RKO (cell line): ENCODE measurements around the gene GLUL.
"Not testable (repeated sequence)": the region's sequence is repeated elsewhere in the genome, so short reads cannot be mapped to it uniquely, and the experiment has no call there.

Source experiments
- DNase-seq: peaks from one replicate; pipeline ENCODE4 v3.0.0-alpha.2; 2016; ENCODE audit warnings: low spot score

Gene GLUL

DNA sequence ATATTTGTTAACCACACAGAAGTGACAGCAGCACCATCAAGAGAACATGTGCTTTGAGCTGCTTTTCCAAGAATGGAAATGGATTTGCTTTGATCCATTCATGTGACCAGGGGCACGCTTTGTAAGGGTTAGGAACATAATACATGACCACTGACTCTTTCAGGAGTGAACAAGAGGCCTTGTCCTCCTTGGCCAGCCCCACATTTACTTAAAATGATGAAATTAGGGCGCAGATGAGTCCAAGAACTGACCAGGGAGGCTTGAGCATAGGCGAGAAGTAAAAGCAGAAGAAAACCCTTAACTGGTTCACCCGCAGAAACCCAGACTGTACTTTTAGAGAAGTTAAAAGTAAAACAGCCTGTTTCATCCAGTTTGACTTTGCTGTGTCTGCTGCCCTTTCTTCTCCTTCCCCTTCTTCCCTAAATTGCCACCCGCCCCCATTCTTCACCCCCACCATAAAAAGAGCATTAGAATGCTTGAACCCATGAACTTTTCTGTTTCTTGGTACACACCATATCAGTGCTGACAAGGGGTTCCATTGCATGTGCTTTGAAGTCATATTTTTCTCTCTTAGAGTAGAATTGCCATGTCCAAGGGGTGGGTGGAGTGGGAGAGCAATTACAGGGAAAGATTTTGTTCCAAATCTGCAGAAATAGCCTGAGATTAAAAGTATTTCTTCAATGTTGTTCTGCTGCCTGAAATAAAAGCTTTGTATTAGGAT lies 2.6 kb upstream of the GLUL start:
- DNase-seq = no peak

DNA sequence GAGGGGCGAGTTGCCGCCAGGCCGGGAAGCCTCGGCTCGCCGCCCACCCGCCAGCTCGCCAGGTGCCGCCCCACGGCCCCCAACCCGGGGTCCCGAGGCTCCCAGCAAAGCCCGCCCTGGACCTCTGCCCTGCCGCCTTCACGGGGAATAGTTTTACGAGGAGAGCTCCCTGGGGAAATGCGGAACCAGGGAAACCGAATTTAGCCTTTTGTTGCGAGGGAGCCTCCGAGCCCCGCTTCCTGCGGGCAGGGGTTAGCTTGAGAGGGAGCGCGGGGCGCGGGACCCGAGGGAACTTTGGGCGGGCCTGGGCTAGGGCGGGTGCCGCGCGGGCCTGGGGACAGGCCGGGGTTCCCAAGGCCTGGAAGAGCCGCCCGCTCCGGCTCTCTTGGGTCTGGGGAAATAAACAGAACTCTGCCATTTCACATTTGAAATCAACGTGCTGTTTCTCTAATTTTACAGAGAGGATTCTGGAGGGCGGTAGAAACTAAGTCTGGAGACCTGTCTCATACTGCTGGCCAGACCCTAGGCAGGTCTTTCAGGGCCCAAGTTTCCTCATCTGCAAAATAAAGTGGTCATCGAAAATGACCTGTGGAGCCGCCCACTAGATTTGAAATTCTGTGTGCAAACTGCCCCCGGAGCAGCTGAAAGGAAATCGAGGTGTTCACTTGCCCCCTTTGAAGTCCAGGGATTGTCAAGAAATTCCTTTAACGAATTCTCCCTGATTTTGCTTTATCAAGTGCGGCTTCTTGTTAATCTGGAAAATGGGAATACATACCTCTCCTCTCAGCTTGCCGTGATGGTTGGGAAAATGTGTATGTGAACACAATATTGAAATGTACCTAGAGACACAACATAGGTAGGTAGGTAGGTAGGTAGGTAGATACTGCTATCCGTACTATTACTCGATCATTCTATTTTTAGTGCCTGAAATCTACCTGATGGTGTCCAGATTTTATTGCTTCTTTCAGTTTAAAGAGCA lies 749 bp upstream of the GLUL start:
- peak; percentile 27 for DNase-seq

DNA sequence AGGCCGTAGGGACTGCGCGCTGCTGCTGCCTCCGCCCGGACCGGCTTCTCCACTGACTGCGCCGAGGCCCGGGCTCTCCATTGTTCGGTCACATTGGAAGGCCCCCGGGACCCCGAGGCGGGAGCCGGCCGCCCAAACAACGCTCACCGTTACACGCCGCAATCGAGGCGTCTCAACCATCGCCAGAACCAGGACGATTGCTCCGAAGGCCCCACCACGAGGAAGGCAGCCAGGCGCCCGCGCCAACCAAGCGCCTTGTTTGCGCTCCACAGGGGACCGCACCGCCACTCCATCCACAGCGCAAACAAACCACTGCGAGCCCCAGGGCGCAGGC lies 595 bp downstream of the GLUL start:
- no peak for DNase-seq

DNA sequence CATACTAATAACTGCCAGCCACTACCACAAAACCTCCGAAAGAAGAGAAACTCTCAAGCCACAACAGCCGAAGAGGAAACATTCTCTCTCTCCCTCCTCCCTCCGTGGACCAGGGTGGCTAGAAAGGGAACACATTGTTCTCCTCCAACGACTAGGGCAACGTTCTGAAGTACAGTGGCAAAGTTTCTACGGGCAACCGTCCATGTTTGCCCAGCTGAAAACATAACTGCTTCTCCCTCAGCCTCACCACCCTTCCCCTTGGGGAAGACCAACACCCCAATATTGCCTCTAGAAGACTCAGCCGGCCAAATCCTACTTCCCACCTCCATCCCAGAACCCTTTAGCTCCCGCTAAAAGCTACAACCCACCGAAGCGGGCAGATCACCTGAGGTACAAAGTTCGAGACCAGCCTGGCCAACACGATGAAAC lies 2.0 kb downstream of the GLUL start:
- no peak for DNase-seq

DNA sequence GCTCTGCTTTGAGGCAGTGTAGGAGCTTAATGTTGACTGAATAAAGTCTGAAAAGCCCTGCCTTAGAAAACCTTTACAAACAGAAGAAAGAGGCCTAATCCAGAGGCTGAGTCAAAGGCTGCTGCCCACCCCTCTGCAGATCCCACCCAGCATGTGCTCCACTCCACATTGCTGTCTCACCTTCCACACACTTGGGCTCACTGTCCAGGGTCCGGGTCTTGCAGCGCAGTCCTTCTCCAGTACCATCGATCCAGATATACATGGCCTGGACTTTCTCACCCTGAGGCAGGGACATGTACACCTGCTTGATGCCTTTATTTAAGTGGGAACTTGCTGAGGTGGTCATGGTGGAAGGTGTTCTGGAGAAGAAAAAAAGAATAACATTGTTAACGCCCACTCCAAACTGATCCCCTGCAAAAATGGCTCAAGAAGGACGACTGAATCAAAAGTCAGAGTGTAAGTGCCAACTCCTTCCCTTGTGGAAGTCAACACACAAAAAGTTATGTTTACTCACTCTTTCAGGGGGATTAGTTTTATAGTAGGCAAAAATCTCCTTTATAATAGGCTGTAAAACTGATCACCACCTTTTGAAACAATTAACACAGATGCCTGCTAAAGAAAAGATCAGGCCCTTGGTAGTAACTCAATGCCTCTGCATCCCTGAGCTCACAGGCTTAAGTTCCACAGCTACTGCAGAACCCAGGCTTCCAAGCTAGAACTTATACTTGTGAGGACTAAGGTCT lies 3.0 kb downstream of the GLUL start:
- no peak for DNase-seq

DNA sequence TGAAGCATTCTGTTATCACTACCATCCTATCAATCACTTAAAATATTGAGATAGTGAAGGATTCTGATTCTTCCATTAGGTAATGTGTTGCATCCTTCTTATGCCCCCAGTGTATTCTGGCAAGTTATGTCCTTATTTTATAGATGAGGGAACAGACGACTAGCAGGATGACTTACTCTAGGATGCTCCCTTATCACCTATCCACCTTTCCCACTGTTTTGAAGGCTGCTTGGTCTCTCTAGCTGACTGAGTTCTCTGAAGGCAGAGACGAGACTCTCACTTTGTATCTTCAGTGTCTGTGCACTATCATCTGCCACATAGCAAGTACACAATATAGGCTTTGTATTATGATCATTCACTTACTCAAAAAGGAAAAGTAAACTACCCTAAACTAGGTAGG lies 4.0 kb downstream of the GLUL start:
- no peak for DNase-seq

DNA sequence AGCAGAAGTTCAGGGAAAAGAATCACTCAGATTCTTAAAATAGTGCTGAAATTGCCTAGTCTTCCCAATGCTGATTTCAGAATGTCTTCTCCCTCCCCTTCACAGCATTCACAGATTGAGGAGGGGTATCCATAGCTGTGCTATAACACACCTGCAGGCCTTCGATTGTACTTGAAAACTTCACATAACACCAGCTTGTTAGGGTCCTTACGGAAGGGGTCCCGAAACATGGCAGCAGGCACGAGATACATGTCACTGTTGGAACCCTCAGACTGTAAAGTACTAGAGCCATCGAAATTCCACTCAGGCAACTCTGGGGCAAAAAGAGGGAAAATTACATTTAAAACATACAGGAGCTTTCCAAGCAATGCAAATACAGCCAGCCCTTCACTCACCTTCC lies 4.6 kb downstream of the GLUL start:
- no peak for DNase-seq

DNA sequence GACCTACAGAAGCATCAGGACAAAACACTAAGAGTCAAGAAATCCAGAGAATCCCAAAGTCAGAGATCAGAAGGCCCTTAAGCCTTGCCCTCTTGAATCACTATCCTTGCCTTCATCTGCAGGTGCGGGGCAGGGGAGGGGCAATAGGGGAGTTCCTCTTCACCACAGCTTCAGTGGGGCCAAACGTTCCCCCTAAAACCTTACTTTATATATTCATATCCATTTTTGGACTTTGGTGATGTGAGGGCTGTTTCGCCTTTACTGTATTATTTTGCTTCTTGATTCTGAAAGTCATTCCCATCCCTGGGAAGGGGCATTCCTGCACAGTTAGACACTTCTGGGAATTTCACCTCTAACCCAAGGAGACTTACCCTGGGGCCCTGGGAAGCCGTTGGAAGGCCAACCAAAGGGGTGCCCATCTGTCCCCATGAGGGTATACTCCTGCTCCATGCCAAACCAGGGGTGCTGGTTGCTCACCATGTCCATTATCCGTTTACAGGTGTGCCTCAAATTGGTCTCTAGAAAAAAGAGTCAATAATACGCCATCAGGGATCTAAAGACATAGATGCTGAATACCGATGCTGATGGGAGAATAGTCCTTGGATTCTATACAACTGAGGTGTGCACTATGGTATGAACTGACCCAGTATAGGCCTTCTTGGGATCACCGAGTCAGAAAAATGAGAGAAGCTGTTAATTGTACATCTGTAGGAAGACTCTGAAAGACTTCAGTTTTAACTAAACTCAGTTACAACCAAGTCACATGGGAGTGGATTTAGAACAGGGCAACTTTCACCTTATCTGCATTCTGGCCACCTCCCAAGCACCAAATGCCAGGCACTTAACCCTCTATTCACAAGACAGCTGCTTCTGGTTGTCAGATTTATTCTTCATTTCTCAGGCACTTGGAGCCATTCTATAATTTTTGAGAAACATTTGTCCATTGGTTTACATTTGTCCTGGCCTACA lies 5.4 kb downstream of the GLUL start:
- DNase-seq = no peak

DNA sequence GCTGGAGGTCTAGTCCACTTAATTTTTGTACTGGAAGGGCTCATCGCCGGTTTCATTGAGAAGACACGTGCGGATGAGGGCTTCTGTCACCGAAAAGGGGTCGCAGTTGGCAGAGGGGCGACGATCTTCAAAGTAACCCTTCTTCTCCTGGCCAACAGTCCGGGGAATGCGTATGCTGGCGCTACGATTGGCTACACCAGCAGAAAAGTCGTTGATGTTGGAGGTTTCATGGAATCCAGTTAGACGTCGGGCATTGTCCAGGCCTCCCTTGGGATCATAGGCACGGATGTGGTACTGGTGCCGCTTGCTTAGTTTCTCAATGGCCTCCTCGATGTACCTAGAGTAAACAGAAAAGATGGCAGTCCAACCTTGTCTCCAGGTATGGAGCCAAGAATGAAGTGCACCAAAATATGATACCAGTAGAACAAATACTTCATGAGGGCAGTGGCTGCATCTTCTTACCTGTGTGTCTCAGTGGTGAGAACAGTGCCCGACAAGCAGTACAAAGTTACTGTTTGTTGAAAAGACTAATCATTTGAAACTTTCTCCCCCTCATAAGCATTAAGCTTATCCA lies 7.1 kb downstream of the GLUL start:
- DNase-seq = no peak

DNA sequence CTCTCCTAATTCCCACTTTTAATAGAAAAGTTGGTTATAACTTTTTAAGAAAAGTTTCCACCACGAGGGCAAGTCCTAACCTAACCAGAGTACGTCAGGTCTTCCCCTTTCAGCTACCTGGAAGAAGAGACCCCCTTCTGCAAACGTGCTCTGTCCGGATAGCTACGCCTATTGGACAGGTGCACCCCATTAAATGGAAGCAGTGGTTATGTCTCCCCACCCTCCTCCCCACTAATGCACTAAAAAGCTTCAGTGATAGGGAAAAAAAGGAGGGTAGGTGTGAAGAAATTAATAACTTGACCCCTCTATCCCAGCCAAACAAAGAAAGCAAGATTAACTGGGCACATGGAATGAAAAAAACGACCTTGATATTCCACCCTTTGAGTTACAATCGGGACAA lies 7.7 kb downstream of the GLUL start:
- no peak for DNase-seq

DNA sequence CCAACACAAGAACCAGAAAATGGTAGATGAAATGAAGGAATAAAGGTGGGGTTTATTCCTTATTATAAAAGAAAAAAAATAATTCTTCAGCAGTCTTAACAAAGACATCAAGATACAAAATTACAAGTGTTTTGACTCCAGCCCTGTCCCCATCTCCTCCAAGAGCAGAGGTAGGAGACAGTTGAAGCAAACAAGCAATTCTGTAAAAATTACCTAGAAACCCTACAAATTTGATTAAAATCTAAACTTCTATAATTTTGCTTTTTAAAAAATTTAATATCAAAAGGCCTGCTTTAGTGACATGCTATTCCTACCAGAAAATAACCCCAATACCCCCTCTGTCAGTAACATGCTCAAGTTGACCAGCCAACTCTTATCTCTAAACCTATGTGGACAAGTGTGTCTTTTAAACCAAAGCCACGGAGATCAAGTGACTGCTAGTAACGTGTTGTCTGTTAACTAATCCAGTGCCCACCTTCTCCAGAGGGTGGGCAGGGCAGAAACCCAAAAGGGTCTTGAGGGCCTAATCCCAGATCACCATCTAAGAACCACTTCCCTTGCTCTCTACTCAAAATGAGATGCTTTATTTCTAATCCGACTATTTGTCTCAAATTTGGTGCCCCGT lies 8.4 kb downstream of the GLUL start:
- no peak for DNase-seq

DNA sequence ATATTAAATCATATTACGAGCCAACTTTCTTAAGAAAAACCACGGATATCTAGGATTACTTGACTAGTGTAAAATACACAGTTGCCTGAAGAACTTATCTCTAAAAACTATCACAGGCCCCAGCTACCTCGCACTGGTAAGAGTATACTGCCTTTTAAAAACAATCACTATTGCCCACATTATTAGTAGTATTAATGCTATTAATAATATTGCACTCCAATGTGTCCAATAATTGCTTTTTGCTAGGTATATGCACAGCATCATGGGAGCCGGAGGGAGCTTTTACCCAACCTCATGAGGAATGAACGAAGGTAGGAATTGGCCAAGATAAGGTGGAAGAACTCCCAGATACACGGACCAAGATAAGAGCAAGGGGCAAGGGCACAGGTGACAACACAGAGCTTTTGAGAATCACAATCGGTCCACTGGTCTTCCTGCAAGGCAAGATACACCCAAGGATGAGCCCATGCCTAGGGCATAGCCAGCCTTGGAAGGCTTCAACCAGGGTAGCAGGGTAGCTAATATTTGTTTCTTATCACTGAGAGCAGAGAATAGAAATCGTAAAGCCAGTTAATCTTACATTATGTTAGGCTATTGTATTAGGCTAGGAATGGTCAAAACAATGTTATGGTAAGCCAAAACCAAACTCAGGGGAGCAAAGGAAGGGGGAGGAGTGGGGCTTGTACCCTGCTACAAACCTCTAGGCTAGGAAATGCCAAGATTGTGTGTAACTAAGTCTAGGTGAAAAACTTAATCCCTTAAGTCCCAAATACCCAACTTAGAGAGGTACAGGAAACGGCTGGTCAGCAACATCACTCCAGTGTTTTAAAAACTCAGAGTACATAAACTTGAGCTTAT lies 9.4 kb downstream of the GLUL start:
- DNase-seq = no peak

DNA sequence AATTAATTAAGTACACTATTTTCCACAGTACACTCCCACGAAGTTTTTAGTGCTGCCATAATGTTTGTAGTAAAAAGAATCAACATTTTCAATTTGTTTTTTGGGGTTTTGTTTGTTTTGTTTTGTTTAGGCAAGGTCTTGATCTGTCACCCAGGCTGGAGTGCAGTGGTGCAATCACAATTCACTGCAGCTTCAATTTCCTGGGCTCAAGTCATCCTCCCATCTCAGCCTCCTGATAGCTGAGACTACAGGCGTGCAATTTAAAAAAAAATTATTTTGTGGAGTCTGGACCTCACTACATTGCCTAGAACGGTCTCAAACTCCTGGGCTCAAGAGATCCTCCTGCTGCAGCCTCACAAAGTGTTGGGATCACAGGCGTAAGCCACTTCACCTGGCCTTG lies 11.4 kb downstream of the GLUL start:
- DNase-seq = no peak

DNA sequence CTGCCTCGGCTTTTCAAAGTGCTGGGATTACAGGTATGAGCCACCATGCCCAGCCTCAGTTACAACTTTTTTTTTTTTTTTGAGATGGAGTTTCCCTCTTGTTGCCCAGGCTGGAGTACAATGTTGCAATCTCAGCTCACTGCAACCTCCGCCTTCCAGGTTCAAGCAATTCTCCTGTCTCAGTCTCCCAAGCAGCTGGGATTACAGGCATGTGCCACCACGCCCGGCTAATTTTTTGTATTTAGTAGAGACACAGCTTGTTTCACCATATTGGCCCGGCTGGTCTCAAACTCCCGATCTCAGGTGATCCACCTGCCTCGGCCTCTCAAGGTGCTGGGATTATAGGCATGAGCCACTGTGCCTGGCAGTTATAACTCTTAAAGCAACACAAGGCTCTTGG lies 11.8 kb downstream of the GLUL start:
- DNase-seq = not testable (repeated sequence)

DNA sequence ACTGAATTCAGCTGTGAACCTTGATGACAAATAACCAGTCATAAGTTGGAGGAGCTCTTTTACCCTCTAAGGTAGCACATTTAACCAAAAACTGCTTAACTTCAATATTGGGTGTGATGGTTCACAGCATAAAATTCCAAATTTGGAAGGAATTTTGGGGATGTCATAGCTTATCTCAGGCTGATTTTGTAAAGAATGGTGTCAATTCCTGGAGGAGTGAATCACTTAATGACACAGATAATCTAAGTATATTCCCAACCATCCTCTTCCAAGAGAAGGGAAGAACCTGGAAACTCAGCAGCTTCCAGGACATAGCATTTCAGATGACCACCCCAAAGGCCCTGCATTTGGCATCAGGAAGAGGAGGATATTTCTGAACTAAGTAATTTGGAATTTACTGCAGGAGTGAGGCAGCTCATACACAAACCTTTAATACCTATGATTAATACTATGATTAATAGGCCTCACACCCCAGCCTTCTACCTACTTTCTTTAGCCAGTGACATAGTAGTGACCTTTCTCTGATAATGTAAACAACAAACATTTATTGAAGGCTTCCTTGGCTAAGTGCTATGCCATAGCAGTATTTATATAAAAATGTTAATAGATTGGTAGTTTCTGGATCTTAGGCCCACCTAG lies 14.5 kb downstream of the GLUL start:
- no peak for DNase-seq

DNA sequence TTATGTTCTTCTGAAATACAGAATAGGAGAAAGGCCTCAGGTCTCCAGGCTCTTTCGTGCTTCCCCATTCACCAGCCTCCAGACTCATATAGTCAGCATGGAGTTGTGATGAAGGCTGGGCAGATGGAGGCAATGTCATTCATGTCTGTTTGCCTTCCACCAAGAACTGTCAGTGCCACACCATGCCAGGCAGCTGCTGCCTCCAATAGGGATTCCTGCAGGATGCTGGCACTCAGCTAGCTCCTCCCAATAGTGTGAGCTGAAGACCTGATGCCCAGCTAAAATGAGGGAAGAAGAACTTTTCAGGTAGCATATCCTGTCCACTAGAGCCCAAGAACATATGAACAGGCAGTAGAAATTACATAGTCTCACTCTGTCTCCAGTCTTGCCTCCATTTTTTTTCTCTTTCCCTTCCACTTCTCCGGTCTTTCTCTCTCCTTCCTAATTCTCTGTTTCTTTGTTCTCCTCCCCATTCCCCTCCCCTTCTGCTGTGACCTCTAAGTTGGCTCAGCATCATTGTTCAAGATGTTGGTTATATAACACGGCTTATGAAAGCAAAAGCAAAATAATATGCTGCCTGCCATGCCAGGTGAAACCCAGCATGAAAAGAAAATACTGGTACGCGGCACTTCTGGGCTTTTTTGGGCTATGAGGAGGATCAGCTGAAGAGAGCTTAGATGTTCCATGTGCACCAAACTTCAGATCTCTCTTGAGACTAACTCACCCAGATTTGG lies 17.3 kb downstream of the GLUL start:
- DNase-seq = no peak

DNA sequence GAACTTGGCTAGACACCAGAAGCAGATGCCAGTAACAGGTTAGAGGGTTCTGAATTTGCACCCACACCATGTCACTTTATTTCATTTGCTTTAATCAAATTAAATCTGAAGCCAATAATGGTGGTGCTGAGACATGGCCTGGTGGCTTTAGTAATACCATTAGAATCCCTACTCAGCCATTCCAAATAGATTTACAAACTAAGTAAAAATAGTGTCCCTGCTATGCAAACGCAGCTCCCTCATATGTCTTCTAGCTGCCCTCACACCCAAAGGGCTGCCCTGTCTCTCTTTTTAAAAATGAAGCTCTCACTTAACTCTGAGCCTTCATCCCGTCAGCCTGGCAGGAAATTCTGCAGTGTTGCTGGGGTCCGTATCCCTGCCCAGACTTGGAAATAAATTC lies 21.1 kb downstream of the GLUL start:
- no peak for DNase-seq

DNA sequence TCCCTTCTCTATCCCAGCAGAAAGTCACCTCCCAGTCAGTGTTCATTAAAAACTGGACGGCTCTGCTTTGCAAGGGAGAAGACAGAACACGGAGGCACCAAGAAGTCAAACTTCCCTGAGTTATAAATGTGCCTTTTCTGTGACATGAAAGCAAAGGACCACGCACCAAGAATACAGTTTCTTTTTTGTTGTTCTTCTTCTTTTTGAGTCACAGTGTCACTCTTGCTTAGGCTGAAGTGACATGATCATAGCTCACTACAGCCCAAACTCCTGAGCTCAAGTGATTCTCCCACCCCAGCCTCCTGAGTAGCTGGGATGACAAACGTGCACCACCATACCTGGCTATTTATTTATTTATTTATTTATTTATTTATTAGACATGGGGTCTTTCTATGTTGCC lies 22.7 kb downstream of the GLUL start:
- DNase-seq = no peak

DNA sequence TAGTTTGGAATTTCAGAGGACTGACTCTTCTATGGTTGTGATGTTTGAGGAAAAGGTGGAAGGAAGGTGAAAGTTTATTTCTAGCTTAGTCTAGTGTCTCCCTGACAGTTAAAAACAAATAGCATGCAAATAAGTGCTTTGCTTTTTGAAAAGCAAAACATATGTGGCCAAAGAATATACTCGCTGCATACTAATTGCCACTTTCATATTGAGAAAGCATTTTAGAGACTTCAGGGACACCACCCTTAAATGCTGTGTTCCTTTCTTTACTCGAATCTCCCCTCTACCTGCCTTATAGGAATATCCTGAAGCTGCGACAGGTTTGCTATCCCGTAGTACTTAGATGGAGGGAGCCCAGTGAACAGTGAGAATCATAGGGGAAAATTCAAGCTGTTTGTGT lies 23.2 kb downstream of the GLUL start:
- DNase-seq = no peak
